Retinal pigment epithelial cell (primary cell): Measurements from ENCODE around the gene FBXO3.

Experiments
- DNase-seq: peaks from one replicate; pipeline ENCODE4 v3.0.0-alpha.2; 2010; ENCODE audit warnings: low read depth
- H3K4me3 ChIP-seq: 2 replicates; pipeline ENCODE4 v1.5.1; 2011; ENCODE audit warnings: mild to moderate bottlenecking, low read length, control low read depth, moderate library complexity
- TF ChIP-seq, protein P1 (sequence below): conservative IDR thresholded peaks from 2 replicates; pipeline ENCODE4 v1.5.1; 2011; ENCODE audit warnings: low read depth, low read length, control low read depth, inconsistent platforms

Gene FBXO3

DNA sequence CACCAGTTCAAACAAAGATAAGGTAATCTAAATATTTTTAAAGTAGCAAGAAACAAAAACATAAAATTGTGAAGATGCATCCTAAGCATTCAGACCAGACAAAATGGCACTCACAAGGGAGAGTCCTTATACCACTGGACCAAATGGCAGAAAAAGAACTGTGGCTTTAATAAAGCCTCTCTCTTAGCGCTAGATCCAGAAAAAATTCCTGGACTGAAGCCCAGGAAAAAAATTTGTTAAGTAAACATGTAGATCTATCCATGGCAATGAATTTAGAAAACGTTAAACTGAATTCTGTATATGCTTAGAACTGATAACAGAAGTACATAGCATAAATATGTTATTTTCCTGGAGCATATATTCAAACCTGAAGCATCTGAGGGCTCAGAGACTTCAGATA is 26.3 kb downstream of the FBXO3 start:
- TF ChIP-seq, protein P1, sequence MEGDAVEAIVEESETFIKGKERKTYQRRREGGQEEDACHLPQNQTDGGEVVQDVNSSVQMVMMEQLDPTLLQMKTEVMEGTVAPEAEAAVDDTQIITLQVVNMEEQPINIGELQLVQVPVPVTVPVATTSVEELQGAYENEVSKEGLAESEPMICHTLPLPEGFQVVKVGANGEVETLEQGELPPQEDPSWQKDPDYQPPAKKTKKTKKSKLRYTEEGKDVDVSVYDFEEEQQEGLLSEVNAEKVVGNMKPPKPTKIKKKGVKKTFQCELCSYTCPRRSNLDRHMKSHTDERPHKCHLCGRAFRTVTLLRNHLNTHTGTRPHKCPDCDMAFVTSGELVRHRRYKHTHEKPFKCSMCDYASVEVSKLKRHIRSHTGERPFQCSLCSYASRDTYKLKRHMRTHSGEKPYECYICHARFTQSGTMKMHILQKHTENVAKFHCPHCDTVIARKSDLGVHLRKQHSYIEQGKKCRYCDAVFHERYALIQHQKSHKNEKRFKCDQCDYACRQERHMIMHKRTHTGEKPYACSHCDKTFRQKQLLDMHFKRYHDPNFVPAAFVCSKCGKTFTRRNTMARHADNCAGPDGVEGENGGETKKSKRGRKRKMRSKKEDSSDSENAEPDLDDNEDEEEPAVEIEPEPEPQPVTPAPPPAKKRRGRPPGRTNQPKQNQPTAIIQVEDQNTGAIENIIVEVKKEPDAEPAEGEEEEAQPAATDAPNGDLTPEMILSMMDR, result no peak

DNA sequence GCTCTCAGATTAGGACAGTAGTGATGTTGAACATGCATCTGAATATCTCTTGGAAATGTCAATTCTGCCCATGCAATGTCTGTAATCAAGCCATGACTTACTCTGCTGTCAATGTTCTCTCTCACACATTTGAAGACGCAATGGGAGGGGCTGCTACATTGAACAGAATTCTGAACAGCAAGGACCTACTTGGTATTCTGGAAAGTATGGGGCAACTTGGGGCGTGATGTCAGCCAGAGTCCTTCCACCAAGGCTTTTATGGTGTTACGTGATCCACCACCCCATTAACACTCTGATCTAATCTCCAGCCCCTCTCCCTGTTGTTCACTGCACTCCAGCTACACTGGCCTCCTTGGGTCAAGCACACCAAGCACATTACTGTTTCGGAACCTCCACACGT is 31.0 kb downstream of the FBXO3 start:
- H3K4me3 ChIP-seq, result no peak overlapping the region
- TF ChIP-seq, protein P1, result no peak
- DNase-seq, result no peak

More for the DNA sequence above, 26.3 kb downstream of the FBXO3 start:
- no peak overlapping the region for H3K4me3 ChIP-seq
- DNase-seq, result no peak

DNA sequence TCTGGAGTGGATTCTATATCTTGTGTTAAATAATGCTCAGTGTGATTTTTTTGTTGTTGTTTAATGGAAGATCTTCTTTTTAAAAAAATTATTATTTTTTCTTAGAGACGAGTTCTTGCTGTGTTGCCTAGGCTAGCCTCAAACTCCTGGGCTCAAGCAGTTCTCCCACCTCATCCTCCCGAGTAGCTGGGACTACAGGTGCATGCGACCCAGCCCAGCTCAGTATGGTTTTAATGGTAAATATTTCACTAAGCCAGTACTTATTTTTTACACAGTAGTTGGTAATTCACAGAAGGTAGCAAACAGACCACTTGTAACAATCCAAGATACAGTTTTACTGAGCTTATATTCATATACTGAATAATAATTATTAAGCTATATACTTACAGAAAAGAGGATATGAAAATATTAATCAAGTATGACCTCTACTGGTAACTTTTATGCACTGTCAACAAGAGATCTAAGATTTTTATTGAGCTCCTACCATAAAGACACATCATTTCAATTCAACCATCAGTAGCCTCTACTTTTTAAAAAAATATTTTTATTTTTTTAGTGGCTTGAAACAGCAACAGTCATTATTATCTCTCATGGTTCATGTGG is 32.0 kb downstream of the FBXO3 start:
- no peak for DNase-seq
- TF ChIP-seq, protein P1, result peak; percentile 38
- no peak overlapping the region for H3K4me3 ChIP-seq

GRCh38 chr11:33741806-33742205 is 32.5 kb downstream of the FBXO3 start:
- TF ChIP-seq, protein P1, result no peak
- no peak for DNase-seq
- no peak overlapping the region for H3K4me3 ChIP-seq

DNA sequence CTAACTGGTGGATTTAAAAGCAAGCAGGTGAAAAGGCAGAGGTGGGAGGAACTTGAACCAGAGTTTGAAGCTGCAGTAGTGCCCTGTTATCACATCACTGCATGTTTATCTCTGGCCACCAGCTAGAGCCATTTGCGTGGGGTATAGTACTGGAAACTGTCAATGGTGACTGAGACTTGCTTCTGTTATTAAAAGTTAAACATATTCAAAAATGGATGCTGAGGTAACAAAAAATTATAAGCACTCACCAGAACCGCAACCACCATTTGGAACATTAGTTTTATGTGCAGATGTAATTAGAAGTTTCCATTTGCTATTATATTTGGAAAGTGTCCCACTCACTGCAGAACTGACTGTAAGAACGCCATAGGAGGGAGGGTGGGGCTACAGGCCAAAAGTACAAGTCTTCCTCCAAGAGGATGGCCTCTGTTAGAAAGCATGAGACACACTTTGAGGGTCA is 36.9 kb downstream of the FBXO3 start:
- TF ChIP-seq, protein P1, result no peak
- no peak overlapping the region for H3K4me3 ChIP-seq
- no peak for DNase-seq

DNA sequence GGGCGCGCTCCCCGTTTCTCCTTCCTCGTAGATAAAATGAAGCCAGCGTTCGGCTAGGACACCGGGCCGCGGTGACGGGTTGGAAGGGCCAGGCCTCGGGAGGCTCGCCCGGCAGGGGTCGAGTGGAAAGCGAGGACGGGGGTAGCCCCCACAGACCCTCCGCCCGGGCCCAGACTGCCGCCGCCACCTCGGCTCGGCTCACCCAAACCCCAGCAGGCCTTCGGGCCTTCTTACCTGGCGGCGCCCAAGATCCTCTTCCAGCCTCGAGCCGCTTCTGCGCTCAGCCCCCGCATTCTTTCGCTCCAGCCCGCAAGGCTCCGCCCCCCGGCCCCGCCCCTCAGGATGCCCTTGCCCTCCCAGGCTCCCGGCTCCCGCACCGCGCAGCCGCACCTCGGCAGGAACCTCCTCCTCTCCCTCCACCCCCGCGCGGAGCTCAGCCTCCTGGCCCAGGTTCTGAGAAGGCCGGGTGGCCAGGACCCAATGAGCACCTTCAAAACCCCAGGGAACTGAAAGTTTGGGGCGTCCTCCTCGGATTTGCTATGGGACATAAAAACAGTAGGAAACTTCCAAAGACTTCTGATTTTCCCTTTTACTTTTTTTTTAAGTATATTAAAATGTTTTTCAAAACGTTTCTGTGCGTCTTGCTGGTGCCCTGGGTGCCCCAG is 38.0 kb downstream of the FBXO3 start, which contains the start of gene CD59:
CD59 (minus strand) TSS at position 276 of the 665 bp plus-strand sequence. CDS start 13,978 bp downstream, outside the sequence.
- peak within 1 kb of the TSS; percentile 81 for H3K4me3 ChIP-seq
- TF ChIP-seq, protein P1, result no peak
- DNase-seq, result peak; percentile 59
